ENCODE results near the gene SIM2.

DNA sequence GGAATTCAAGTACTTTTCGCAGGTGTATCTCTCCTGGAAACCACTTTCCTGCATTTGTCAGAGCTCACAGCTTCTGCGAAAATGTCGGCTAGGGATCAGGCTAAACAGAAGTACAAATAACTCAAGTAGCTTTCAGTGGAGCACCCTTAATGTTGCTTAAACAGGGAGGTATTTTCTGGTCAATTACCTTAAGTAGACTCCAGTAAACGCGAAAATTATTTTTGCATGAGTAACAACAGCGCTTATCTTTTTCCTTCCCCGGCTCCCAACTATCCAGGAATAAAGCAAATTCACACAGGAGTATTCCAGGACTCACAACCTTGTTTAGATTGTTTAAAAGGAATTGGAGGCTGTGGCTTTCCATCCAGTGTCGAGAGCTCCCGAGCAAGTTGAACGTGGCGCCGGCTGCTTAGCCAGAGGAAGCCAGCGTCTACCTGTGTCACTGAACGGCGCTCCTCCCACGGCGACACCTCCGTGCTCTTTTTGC, 7.3 kb upstream of the SIM2 start:
- no peak for TF ChIP-seq EP300 (IDR thresholded peaks at IDR 0.05)
- TF ChIP-seq, protein P1, sequence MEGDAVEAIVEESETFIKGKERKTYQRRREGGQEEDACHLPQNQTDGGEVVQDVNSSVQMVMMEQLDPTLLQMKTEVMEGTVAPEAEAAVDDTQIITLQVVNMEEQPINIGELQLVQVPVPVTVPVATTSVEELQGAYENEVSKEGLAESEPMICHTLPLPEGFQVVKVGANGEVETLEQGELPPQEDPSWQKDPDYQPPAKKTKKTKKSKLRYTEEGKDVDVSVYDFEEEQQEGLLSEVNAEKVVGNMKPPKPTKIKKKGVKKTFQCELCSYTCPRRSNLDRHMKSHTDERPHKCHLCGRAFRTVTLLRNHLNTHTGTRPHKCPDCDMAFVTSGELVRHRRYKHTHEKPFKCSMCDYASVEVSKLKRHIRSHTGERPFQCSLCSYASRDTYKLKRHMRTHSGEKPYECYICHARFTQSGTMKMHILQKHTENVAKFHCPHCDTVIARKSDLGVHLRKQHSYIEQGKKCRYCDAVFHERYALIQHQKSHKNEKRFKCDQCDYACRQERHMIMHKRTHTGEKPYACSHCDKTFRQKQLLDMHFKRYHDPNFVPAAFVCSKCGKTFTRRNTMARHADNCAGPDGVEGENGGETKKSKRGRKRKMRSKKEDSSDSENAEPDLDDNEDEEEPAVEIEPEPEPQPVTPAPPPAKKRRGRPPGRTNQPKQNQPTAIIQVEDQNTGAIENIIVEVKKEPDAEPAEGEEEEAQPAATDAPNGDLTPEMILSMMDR (IDR thresholded peaks at IDR 0.05), result no peak

All from suprapubic skin (tissue), 3 donors.